ENCODE data around the gene SIGLEC1. TPM values are rescaled to one million over a fixed set of nuclear protein-coding genes. Genes with fewer than 3 reads are reported as not detected.
A peak's percentile ranks its signal among the peaks of the same experiment; 100 is the strongest.

Gene SIGLEC1
- total RNA-seq, 2 donors from 2014 or later = 0.10 to 0.13 TPM

GRCh38 chr20:3751675-3752385 lies 39.4 kb upstream of the SIGLEC1 start:
- DNase-seq (peak; percentile 35 to 68 (median 53)), ATAC-seq (peak; percentile 63)
- no peaks in the 10 kb centered on the region for H3K36me3 Mint-ChIP-seq (ENCODE audit: low read depth)
- H3K9me3 ChIP-seq (ENCODE audit: control insufficient read depth, low read length, poor library complexity, severe bottlenecking) = no peaks in the 10 kb centered on the region
- H3K27me3 Mint-ChIP-seq = peaks cover 6% of the 10 kb centered on the region
- peak overlapping the region; percentile 80 for H3K4me3 Mint-ChIP-seq
- peak overlapping the region; percentile 62 for H3K27ac Mint-ChIP-seq
- peaks cover 3% of the 10 kb centered on the region for H3K4me1 Mint-ChIP-seq

DNA sequence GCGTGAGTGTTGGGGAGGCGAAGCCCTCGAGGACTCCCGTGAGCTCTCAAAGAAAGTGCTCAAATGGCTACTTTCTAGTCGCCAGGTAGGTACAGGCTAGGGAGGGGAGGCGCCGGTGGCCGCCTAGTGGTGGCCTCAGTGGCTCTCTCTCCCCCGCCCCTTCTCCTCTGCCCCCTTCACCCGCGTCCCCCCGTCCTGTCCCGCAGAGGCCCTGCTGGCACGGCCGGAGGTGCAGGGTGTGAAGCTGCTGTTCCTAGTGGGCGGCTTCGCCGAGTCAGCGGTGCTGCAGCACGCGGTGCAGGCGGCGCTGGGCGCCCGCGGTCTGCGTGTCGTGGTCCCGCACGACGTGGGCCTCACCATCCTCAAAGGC lies 38.9 kb upstream of the SIGLEC1 start:
- peaks cover 6% of the 10 kb centered on the region for H3K27me3 Mint-ChIP-seq
- no peaks in the 10 kb centered on the region for H3K36me3 Mint-ChIP-seq (ENCODE audit: low read depth)
- peak overlapping the region; percentile 52 for H3K4me3 Mint-ChIP-seq
- H3K4me1 Mint-ChIP-seq = peaks cover 3% of the 10 kb centered on the region
- DNase-seq (no peak), ATAC-seq (no peak)
- no peak overlapping the region for H3K27ac Mint-ChIP-seq
- no peaks in the 10 kb centered on the region for H3K9me3 ChIP-seq (ENCODE audit: control insufficient read depth, low read length, poor library complexity, severe bottlenecking)

GRCh38 chr20:3749689-3750531 lies 37.5 kb upstream of the SIGLEC1 start:
- ATAC-seq (peak; percentile 23), DNase-seq (peak in 1 of 3 donors; percentile 22)
- H3K27ac Mint-ChIP-seq = no peak overlapping the region
- H3K36me3 Mint-ChIP-seq (ENCODE audit: low read depth) = no peaks in the 10 kb centered on the region
- peaks cover 7% of the 10 kb centered on the region for H3K27me3 Mint-ChIP-seq
- no peaks in the 10 kb centered on the region for H3K9me3 ChIP-seq (ENCODE audit: control insufficient read depth, low read length, poor library complexity, severe bottlenecking)
- H3K4me3 Mint-ChIP-seq = peak overlapping the region; percentile 43
- H3K4me1 Mint-ChIP-seq = peaks cover 7% of the 10 kb centered on the region

DNA sequence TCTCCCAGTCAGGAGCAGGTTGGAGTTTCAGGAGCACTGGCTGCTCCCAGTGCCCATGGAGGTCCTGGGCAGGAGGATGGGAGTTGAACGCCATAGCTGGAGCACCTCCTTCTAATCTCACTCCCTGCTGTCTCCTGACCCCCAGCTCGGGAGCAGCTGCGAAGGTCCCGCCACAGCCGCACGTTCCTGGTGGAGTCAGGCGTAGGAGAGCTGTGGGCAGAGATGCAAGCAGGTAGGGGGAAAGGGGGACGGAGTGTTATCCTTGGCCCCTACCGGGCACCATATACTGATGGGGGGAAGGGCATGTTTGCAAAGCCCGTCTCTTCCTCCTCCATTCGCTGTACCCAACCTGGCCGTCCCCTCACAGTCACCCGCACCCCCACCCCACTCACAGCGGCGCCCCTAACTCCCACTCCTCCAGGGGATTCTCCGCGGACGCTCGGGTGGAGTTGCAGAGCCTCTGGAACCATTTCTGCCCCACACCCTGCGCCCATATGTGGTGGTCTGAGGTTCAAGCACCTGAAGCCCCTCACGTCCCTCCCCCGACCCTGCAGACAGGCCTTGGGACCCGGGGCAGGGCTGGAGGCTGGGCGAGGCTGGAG lies 36.8 kb upstream of the SIGLEC1 start:
- no peaks in the 10 kb centered on the region for H3K36me3 Mint-ChIP-seq (ENCODE audit: low read depth)
- H3K27me3 Mint-ChIP-seq = peaks cover 13% of the 10 kb centered on the region
- H3K9me3 ChIP-seq (ENCODE audit: control insufficient read depth, low read length, poor library complexity, severe bottlenecking) = no peaks in the 10 kb centered on the region
- H3K4me1 Mint-ChIP-seq = peaks cover 14% of the 10 kb centered on the region
- DNase-seq (no peak), ATAC-seq (no peak)
- H3K27ac Mint-ChIP-seq = no peak overlapping the region
- H3K4me3 Mint-ChIP-seq = no peak overlapping the region

- H3K4me1 Mint-ChIP-seq = peaks cover 12% of the 10 kb centered on the region
- H3K9me3 ChIP-seq (ENCODE audit: control insufficient read depth, low read length, poor library complexity, severe bottlenecking) = no peaks in the 10 kb centered on the region
- peaks cover 13% of the 10 kb centered on the region for H3K27me3 Mint-ChIP-seq
- H3K27ac Mint-ChIP-seq = no peak overlapping the region
- DNase-seq (no peak), ATAC-seq (no peak)
- H3K36me3 Mint-ChIP-seq (ENCODE audit: low read depth) = no peaks in the 10 kb centered on the region
- no peak overlapping the region for H3K4me3 Mint-ChIP-seq
Measured at GRCh38 chr20:3748073-3748472, 35.7 kb upstream of the SIGLEC1 start.

GRCh38 chr20:3747471-3747870 lies 35.1 kb upstream of the SIGLEC1 start:
- Mint-ChIP-seq H3K27me3 (peaks cover 13% of the 10 kb centered on the region), H3K4me3 (no peak overlapping the region), H3K27ac (no peak overlapping the region), H3K36me3 (ENCODE audit: low read depth) (no peaks in the 10 kb centered on the region), H3K4me1 (peaks cover 12% of the 10 kb centered on the region)
- no peaks in the 10 kb centered on the region for H3K9me3 ChIP-seq (ENCODE audit: control insufficient read depth, low read length, poor library complexity, severe bottlenecking)
- no peak for ATAC-seq
- DNase-seq = no peak

DNA sequence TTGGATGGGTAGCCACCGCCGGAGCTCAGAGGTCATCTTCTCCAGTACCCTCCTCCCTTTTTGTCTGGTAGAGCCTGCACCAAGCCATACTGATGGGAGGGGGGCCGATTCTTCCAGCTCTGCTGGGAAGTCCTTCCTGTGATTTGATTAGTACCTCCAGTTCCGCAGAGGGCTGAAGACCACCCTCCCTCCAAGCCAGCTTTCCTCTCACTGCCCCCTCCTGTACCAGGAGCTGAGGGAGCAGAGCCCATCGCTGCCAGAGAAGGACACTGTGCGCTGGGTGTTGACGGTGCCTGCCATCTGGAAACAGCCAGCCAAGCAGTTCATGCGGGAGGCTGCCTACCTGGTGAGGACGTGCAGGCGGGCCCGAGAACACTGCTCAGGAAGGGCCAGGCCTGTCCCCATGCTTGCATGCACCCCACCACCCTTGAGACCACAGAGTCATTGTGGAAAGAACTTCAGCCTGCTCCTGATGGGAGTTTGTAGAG lies 33.3 kb upstream of the SIGLEC1 start:
- Mint-ChIP-seq H3K36me3 (ENCODE audit: low read depth) (no peaks in the 10 kb centered on the region), H3K27ac (no peak overlapping the region), H3K4me1 (peaks cover 11% of the 10 kb centered on the region), H3K4me3 (peak overlapping the region; percentile 61), H3K27me3 (peaks cover 13% of the 10 kb centered on the region)
- no peak for DNase-seq
- ATAC-seq = no peak
- no peaks in the 10 kb centered on the region for H3K9me3 ChIP-seq (ENCODE audit: control insufficient read depth, low read length, poor library complexity, severe bottlenecking)

DNA sequence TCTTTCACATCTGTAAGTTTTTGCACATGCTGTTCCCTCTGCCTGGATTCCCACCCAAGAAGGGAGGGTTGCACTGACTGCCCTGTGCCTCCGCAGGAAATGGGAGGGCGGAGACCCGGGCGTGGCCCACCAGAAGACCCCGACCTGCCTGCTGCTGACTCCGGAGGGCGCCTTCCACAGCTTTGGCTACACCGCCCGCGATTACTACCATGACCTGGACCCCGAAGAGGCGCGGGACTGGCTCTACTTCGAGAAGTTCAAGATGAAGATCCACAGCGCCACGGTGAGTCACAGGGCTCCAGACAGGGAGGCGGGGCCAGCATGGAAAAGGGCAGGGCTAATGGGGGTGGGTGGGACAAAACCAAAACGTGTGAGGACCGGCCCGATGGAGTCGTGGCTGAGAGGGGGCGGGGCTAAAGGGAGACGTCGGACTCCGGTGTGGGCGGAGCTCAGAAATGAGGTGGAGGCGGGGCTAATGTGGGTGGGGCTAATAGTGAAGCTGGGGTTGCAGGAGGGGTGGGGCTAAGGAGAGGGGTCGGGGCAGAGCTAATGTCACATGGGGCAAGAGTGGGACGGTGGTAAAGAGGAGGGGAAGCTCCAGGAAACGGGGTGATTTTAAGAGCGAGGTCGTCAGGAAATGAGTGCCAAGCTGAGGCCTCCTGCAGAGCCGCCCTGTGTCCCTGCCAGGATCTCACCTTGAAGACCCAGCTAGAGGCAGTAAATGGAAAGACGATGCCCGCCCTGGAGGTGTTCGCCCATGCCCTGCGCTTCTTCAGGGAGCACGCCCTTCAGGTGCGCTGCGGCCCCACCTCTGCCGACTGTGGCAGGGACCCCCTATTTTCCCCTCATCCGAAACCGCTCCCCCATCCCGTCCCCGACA lies 32.6 kb upstream of the SIGLEC1 start:
- no peaks in the 10 kb centered on the region for H3K9me3 ChIP-seq (ENCODE audit: control insufficient read depth, low read length, poor library complexity, severe bottlenecking)
- peak; percentile 49 to 82 (median 62) for DNase-seq
- H3K4me1 Mint-ChIP-seq = peaks cover 11% of the 10 kb centered on the region
- peak overlapping the region; percentile 73 for H3K4me3 Mint-ChIP-seq
- peaks cover 13% of the 10 kb centered on the region for H3K27me3 Mint-ChIP-seq
- no peaks in the 10 kb centered on the region for H3K36me3 Mint-ChIP-seq (ENCODE audit: low read depth)
- H3K27ac Mint-ChIP-seq = peak overlapping the region; percentile 84
- peak; percentile 80 for ATAC-seq

- H3K4me3 Mint-ChIP-seq = no peak overlapping the region
- peaks cover 13% of the 10 kb centered on the region for H3K27me3 Mint-ChIP-seq
- no peak for ATAC-seq
- H3K4me1 Mint-ChIP-seq = peaks cover 13% of the 10 kb centered on the region
- no peak for DNase-seq
- no peaks in the 10 kb centered on the region for H3K9me3 ChIP-seq (ENCODE audit: control insufficient read depth, low read length, poor library complexity, severe bottlenecking)
- H3K36me3 Mint-ChIP-seq (ENCODE audit: low read depth) = no peaks in the 10 kb centered on the region
- H3K27ac Mint-ChIP-seq = peak overlapping the region; percentile 84
Measured at GRCh38 chr20:3744037-3744436, 31.6 kb upstream of the SIGLEC1 start.

GRCh38 chr20:3743251-3743650 lies 30.9 kb upstream of the SIGLEC1 start:
- no peaks in the 10 kb centered on the region for H3K9me3 ChIP-seq (ENCODE audit: control insufficient read depth, low read length, poor library complexity, severe bottlenecking)
- Mint-ChIP-seq H3K4me3 (no peak overlapping the region), H3K27me3 (peaks cover 13% of the 10 kb centered on the region), H3K4me1 (peaks cover 13% of the 10 kb centered on the region), H3K27ac (no peak overlapping the region), H3K36me3 (ENCODE audit: low read depth) (no peaks in the 10 kb centered on the region)
- no peak for DNase-seq
- no peak for ATAC-seq

GRCh38 chr20:3741836-3742458 lies 29.5 kb upstream of the SIGLEC1 start:
- Mint-ChIP-seq H3K27ac (no peak overlapping the region), H3K4me3 (no peak overlapping the region), H3K4me1 (peaks cover 13% of the 10 kb centered on the region), H3K36me3 (ENCODE audit: low read depth) (no peaks in the 10 kb centered on the region), H3K27me3 (peaks cover 7% of the 10 kb centered on the region)
- no peaks in the 10 kb centered on the region for H3K9me3 ChIP-seq (ENCODE audit: control insufficient read depth, low read length, poor library complexity, severe bottlenecking)
- no peak for ATAC-seq
- no peak for DNase-seq

- Mint-ChIP-seq H3K27ac (no peak overlapping the region), H3K4me1 (peaks cover 13% of the 10 kb centered on the region), H3K36me3 (ENCODE audit: low read depth) (no peaks in the 10 kb centered on the region), H3K4me3 (no peak overlapping the region), H3K27me3 (peaks cover 7% of the 10 kb centered on the region)
- DNase-seq (no peak), ATAC-seq (no peak)
- H3K9me3 ChIP-seq (ENCODE audit: control insufficient read depth, low read length, poor library complexity, severe bottlenecking) = no peaks in the 10 kb centered on the region
Measured at GRCh38 chr20:3740615-3741301, 28.4 kb upstream of the SIGLEC1 start.

All from T-helper 17 cell (primary cell).